Sigmoid colon (tissue), 7 donors: ENCODE results near the gene CDC27. TPM values are rescaled to one million over a fixed set of nuclear protein-coding genes. Genes with fewer than 3 reads are reported as not detected.

ENCODE experiments used
- DNase-seq: peaks from one replicate; pipeline ENCODE4 v3.0.0-alpha.2; 2019
- H3K27ac ChIP-seq, 4 donors: fragments of 200-600 bp; sonication (generic); one replicate each; pipeline ENCODE4 v1.5.1; 2016 to 2019; ENCODE audit warnings: mild to moderate bottlenecking in 1 of 4
- H3K27me3 ChIP-seq, 3 donors: fragments of 200-600 bp; sonication (generic); one replicate each; pipeline ENCODE4 v1.5.1; 2019; ENCODE audit warnings: mild to moderate bottlenecking in 1 of 3
- H3K36me3 ChIP-seq, 4 donors: fragments of 200-600 bp; sonication (generic); one replicate each; pipeline ENCODE4 v1.5.1; 2016 to 2019
- H3K4me1 ChIP-seq, 4 donors: fragments of 200-600 bp; sonication (generic); one replicate each; pipeline ENCODE4 v1.5.1; 2017 to 2019
- H3K4me3 ChIP-seq, 4 donors: fragments of 200-600 bp; sonication (generic); one replicate each; pipeline ENCODE4 v1.5.1; 2017 to 2019; ENCODE audit warnings: mild to moderate bottlenecking in 2 of 4, moderate library complexity in 1 of 4
- H3K9me3 ChIP-seq, 4 donors: fragments of 200-600 bp in 3 of 4; sonication (generic) in 3 of 4; one replicate each; pipeline versions ENCODE4 v1.5.1 to v1.6.1; 2013 to 2019
- EP300 ChIP-seq, 4 donors: sonication (generic); formaldehyde crosslinking; IDR thresholded peaks; one replicate each; pipeline ENCODE4 v1.6.1; 2017; ENCODE audit warnings: antibody characterized with exemption in 4 of 4
- POLR2A ChIP-seq, 2 donors: fragments of 450-650 bp; IDR thresholded peaks; one replicate each; pipeline ENCODE4 v1.6.1; 2016; ENCODE audit warnings: antibody characterized with exemption in 2 of 2, mild to moderate bottlenecking in 2 of 2, moderate library complexity in 2 of 2
- POLR2AphosphoS5 ChIP-seq, 4 donors: sonication (generic); formaldehyde crosslinking; IDR thresholded peaks; one replicate each; pipeline ENCODE4 v1.6.1; 2017; ENCODE audit warnings: antibody characterized with exemption in 4 of 4
- WGBS, 2 donors: extraction: QIAGEN DNeasy Blood & Tissue Kit; methylation state at CpG; one replicate each; pipeline ENCODE4 v1.1.7; 2013; 5-methylcytosine and 5-hydroxymethylcytosine counted together
- intact Hi-C: fragments of 100-400 bp; cut with DNase I; formaldehyde crosslinking; loops from one replicate; pipeline ENCODE4 v1.15.1; 2023
- polyA plus RNA-seq, 3 donors: library from polyadenylated mRNA; stranded (reverse); fragments of 200-250 nt; gene quantifications; one replicate each; pipeline ENCODE4 v1.2.3, GENCODE V29; 2013
- total RNA-seq, 4 donors: library from RNA; depleted of rRNA; stranded (reverse); fragments of >200 nt; gene quantifications; one replicate each; pipeline ENCODE4 v1.1.0, GENCODE V29; 2016
- TF ChIP-seq, protein P1 (sequence below), 4 experiments: fragments of 450-650 bp in 3 of 4; fragments of 200-600 bp in 1 of 4; IDR thresholded peaks; one replicate each; pipeline ENCODE4 v1.5.1; 2016 to 2019; ENCODE audit warnings: antibody characterized with exemption in 4 of 4, mild to moderate bottlenecking in 3 of 4, moderate library complexity in 2 of 4
- donor health status: healthy with polysubstance abuse.
- donor health status: Bipolar disorder and iron deficiency.
- donor health status: healthy.

Gene CDC27
- total and polyA plus RNA-seq, 7 donors = 7.2 to 61.4 (median 41.0) TPM

- WGBS, 2 donors = 39 to 81% methylated on average over 3 of the region's 3 CpGs
- TF ChIP-seq POLR2A (IDR thresholded peaks at IDR 0.05) (no peak), EP300 (IDR thresholded peaks at IDR 0.05) (no peak)
- Histone ChIP-seq H3K9me3 (no peaks in the 10 kb centered on the region), H3K27ac (no peak overlapping the region), H3K4me3 (no peak overlapping the region), H3K27me3 (no peaks in the 10 kb centered on the region), H3K36me3 (no peaks in the 10 kb centered on the region), H3K4me1 (peaks cover 0 to 16% (median 11%) of the 10 kb centered on the region in 4 donors)
- DNase-seq = no peak
- intact Hi-C loops = no loop called here
Observed at GRCh38 chr17:47235506-47235905, 46.4 kb upstream of the CDC27 start.

DNA sequence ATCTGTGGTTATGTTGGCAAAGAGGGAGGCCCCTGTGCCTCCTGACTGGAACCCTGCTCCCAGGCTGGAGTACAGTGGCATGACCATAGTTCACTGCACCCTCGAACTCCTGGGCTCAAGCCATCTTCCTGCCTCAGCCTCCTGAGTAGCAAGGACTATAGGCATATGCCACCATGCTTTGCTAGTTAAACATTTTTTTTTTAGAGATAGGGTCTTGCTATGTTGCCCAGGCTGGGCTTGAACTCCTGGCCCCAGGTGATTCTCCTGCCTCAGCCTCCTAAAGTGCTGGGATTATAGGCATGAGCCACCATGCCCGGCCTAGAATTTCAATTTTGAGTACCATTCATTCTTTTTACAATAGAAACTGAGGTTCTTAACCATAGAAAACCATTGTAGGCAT lies 43.4 kb upstream of the CDC27 start:
- no peak for DNase-seq
- no peaks in the 10 kb centered on the region for H3K36me3 ChIP-seq
- no peak overlapping the region for H3K27ac ChIP-seq
- intact Hi-C loops = no loop called here
- TF ChIP-seq POLR2AphosphoS5 (IDR thresholded peaks at IDR 0.05) (no peak), POLR2A (IDR thresholded peaks at IDR 0.05) (no peak), EP300 (IDR thresholded peaks at IDR 0.05) (no peak)
- TF ChIP-seq, protein P1, sequence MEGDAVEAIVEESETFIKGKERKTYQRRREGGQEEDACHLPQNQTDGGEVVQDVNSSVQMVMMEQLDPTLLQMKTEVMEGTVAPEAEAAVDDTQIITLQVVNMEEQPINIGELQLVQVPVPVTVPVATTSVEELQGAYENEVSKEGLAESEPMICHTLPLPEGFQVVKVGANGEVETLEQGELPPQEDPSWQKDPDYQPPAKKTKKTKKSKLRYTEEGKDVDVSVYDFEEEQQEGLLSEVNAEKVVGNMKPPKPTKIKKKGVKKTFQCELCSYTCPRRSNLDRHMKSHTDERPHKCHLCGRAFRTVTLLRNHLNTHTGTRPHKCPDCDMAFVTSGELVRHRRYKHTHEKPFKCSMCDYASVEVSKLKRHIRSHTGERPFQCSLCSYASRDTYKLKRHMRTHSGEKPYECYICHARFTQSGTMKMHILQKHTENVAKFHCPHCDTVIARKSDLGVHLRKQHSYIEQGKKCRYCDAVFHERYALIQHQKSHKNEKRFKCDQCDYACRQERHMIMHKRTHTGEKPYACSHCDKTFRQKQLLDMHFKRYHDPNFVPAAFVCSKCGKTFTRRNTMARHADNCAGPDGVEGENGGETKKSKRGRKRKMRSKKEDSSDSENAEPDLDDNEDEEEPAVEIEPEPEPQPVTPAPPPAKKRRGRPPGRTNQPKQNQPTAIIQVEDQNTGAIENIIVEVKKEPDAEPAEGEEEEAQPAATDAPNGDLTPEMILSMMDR (IDR thresholded peaks at IDR 0.05) = no peak
- no peak overlapping the region for H3K4me3 ChIP-seq
- no peaks in the 10 kb centered on the region for H3K27me3 ChIP-seq
- WGBS, 2 donors = 84 to 91% methylated on average over 2 of the region's 2 CpGs
- peaks cover 0 to 13% (median 8%) of the 10 kb centered on the region in 4 donors for H3K4me1 ChIP-seq
- no peaks in the 10 kb centered on the region for H3K9me3 ChIP-seq

GRCh38 chr17:47231866-47232265 lies 42.8 kb upstream of the CDC27 start:
- peaks cover 0 to 13% (median 8%) of the 10 kb centered on the region in 4 donors for H3K4me1 ChIP-seq
- WGBS, 2 donors = 88 to 95% methylated on average over 3 of the region's 3 CpGs
- TF ChIP-seq, protein P1 (IDR thresholded peaks at IDR 0.05) = no peak
- no peak for TF ChIP-seq POLR2A (IDR thresholded peaks at IDR 0.05)
- TF ChIP-seq EP300 (IDR thresholded peaks at IDR 0.05) = no peak
- no peak for TF ChIP-seq POLR2AphosphoS5 (IDR thresholded peaks at IDR 0.05)
- no peak overlapping the region for H3K27ac ChIP-seq
- H3K4me3 ChIP-seq = no peak overlapping the region
- intact Hi-C loops = no loop called here
- no peaks in the 10 kb centered on the region for H3K36me3 ChIP-seq
- no peak for DNase-seq
- no peaks in the 10 kb centered on the region for H3K9me3 ChIP-seq
- no peaks in the 10 kb centered on the region for H3K27me3 ChIP-seq

DNA sequence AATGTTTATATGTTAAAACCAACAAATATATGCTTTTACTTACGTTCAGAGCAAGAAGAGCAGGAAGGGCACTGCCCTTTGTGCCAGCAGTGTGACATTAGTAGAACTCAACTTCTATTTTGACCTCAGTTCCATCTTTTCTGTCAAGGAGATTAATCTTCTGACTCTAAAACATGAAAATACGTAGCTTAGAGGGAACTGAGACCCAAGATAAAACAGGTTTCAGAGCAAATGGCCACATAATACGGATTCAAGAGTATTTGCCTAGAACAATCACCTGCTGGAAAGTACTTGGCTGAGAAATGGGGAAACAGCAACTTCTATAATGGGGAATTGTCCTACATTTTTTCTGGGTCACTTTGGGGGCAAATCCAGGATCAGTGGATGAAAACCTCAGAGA lies 42.2 kb upstream of the CDC27 start:
- Histone ChIP-seq H3K27me3 (no peaks in the 10 kb centered on the region), H3K4me3 (no peak overlapping the region), H3K4me1 (peaks cover 0 to 13% (median 9%) of the 10 kb centered on the region in 4 donors), H3K27ac (no peak overlapping the region), H3K9me3 (no peaks in the 10 kb centered on the region), H3K36me3 (no peaks in the 10 kb centered on the region)
- TF ChIP-seq, protein P1 (IDR thresholded peaks at IDR 0.05) = no peak
- TF ChIP-seq EP300 (IDR thresholded peaks at IDR 0.05) = no peak
- no peak for TF ChIP-seq POLR2AphosphoS5 (IDR thresholded peaks at IDR 0.05)
- no peak for TF ChIP-seq POLR2A (IDR thresholded peaks at IDR 0.05)
- DNase-seq = no peak
- intact Hi-C loops = no loop called here
- WGBS, 2 donors = 62 to 78% methylated on average over 3 of the region's 3 CpGs

- Histone ChIP-seq H3K27me3 (no peaks in the 10 kb centered on the region), H3K9me3 (no peaks in the 10 kb centered on the region), H3K27ac (no peak overlapping the region), H3K4me3 (no peak overlapping the region), H3K36me3 (no peaks in the 10 kb centered on the region), H3K4me1 (peaks cover 0 to 16% (median 13%) of the 10 kb centered on the region in 4 donors)
- TF ChIP-seq POLR2AphosphoS5 (IDR thresholded peaks at IDR 0.05) (no peak), POLR2A (IDR thresholded peaks at IDR 0.05) (no peak), EP300 (IDR thresholded peaks at IDR 0.05) (no peak)
- TF ChIP-seq, protein P1 (IDR thresholded peaks at IDR 0.05) = no peak
- DNase-seq = no peak
- whole genome bisulfite sequencing, 2 donors = 80 to 88% methylated on average over 10 of the region's 10 CpGs
- intact Hi-C loops = no loop called here
Observed at GRCh38 chr17:47230864-47231263, 41.8 kb upstream of the CDC27 start.
